PC-3 (cell line): ENCODE measurements around the gene YPEL2. TPM values are rescaled to one million over a fixed set of nuclear protein-coding genes. Genes with fewer than 3 reads are reported as not detected.
A peak's percentile ranks its signal among the peaks of the same experiment; 100 is the strongest.

Source experiments
- ATAC-seq: fragments of 200-7000 bp; cut with Tn5 transposase; 2 replicates; pipeline ENCODE4 v1.9.1; 2020; ENCODE audit warnings: mild to moderate bottlenecking, moderate library complexity
- BruUV-seq: library from RNA; stranded (reverse); fragments of 400-500 nt; replicated peaks from 2 replicates; lab custom pipeline; 2021; lab: Mats Ljungman, UMichigan
- CTCF ChIA-PET: fragments of 300-600 bp; sonication (Branson Sonifier 250); formaldehyde crosslinking; loops from one replicate; lab custom pipeline; 2022; ENCODE audit warnings: antibody characterized with exemption; lab: Charles Lee
- POLR2A ChIA-PET: fragments of 300-600 bp; sonication (Branson Sonifier 250); formaldehyde crosslinking; loops from one replicate; lab custom pipeline; 2022; ENCODE audit warnings: antibody characterized with exemption; ENCODE audit not compliant: unreplicated experiment; lab: Charles Lee
- DNase-seq: peaks from one replicate; pipeline ENCODE4 v3.0.0-alpha.2; 2015
- H2AFZ ChIP-seq: fragments of 300-600 bp; sonication (generic); 2 replicates; pipeline ENCODE4 v1.6.0; 2016; ENCODE audit warnings: antibody characterized with exemption, low read length
- H3F3A ChIP-seq: fragments of 300-600 bp; sonication (generic); one replicate; pipeline ENCODE4 v1.6.0; 2017; ENCODE audit warnings: antibody characterized with exemption, low read length, control low read depth, mild to moderate bottlenecking; ENCODE audit not compliant: unreplicated experiment
- H3K27ac ChIP-seq: fragments of 300-600 bp; sonication (generic); 2 replicates; pipeline ENCODE4 v1.5.1; 2016; ENCODE audit warnings: mild to moderate bottlenecking, low read length
- H3K27me3 ChIP-seq: fragments of 300-600 bp; sonication (generic); 2 replicates; pipeline ENCODE4 v1.6.1; 2016; ENCODE audit warnings: low read length, mixed read lengths
- H3K36me3 ChIP-seq: fragments of 300-600 bp; sonication (generic); 2 replicates; pipeline ENCODE4 v1.6.1; 2016; ENCODE audit warnings: low read depth, mixed run types, low read length, mixed read lengths
- H3K4me1 ChIP-seq: fragments of 300-600 bp; sonication (generic); 2 replicates; pipeline ENCODE4 v1.5.1; 2016; ENCODE audit warnings: low read length; ENCODE audit not compliant: insufficient read depth
- H3K4me2 ChIP-seq: fragments of 300-600 bp; sonication (generic); 2 replicates; pipeline ENCODE4 v1.6.0; 2016; ENCODE audit warnings: low read length
- H3K4me3 ChIP-seq: fragments of 300-600 bp; sonication (generic); 2 replicates; pipeline ENCODE4 v1.5.1; 2016; ENCODE audit warnings: mild to moderate bottlenecking, low read length, mixed read lengths
- H3K79me2 ChIP-seq: fragments of 300-600 bp; sonication (generic); 2 replicates; pipeline ENCODE4 v1.6.1; 2017; ENCODE audit warnings: low read length, mixed read lengths
- H3K9ac ChIP-seq: fragments of 300-600 bp; sonication (generic); 2 replicates; pipeline ENCODE4 v1.6.0; 2016; ENCODE audit warnings: mild to moderate bottlenecking, low read length
- H3K9me2 ChIP-seq: fragments of 300-600 bp; sonication (generic); replicated peaks from 2 replicates; pipeline ENCODE4 v1.6.1; 2016; ENCODE audit warnings: mixed run types, low read length, mixed read lengths
- H3K9me3 ChIP-seq: fragments of 300-600 bp; sonication (generic); 2 replicates; pipeline ENCODE4 v1.6.1; 2016; ENCODE audit warnings: low read length, mixed read lengths
- H4K20me1 ChIP-seq: fragments of 300-600 bp; sonication (generic); 2 replicates; pipeline ENCODE4 v1.6.1; 2016; ENCODE audit warnings: low read length, mixed read lengths
- EZH2 ChIP-seq: fragments of 300-600 bp; sonication (generic); IDR thresholded peaks from one replicate; pipeline ENCODE4 v1.6.1; 2017; ENCODE audit warnings: antibody characterized with exemption, mild to moderate bottlenecking, low read length; ENCODE audit not compliant: unreplicated experiment
- EZH2phosphoT487 ChIP-seq: fragments of 300-600 bp; sonication (generic); IDR thresholded peaks from 2 replicates; pipeline ENCODE4 v1.6.1; 2018; ENCODE audit warnings: mild to moderate bottlenecking, antibody characterized with exemption, low read length, borderline replicate concordance
- intact Hi-C: fragments of 100-400 bp; cut with micrococcal nuclease; formaldehyde crosslinking; loops from 2 replicates; pipeline ENCODE4 v1.9.0; 2023
- total RNA-seq: library from RNA; depleted of rRNA; stranded (reverse); fragments of >200 nt; gene quantifications from 2 replicates; pipeline ENCODE4 v1.2.3, GENCODE V29; 2014
- TF ChIP-seq, protein P1 (sequence below): fragments of 300-600 bp; sonication (generic); conservative IDR thresholded peaks from 2 replicates; pipeline ENCODE4 v1.5.1; 2017; ENCODE audit warnings: antibody characterized with exemption, low read depth, mild to moderate bottlenecking, low read length

The YPEL2 gene
- total RNA-seq, 1 experiment from 2014 or later = 0.47 TPM

DNA sequence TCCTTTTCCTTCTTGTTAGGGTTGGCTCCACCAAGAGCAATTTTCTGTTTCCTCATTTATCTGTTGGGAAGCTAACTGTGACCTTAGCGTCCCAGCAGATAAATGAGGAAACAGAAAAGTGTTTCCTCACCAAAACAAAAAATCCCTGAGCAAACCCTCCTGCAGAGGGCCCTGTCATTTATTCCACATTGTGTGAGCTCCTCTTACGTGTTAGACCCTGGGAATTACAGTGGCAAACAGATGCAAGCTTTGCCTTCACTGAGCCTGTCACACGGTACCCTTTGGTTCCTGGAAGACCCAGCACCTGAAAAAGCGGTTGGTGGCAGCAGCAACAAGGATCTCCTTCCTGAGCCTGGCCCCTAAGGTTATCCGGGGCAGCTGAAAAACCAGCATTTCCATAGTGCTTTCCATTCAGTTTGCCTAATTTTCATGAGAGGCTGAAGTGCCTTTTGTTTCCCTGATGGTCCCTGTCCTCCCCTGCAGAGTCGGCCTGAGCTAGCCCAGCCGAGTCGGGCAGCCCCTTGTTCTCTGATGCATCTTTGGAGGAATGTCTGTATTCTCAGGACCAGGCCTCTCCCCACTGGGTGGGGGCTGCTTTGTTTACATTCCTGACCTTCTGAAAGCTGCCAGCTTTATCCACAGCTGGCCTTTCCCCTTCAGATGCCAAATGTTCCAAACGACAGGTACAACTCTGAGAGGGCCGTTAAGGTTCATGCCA, 34.7 kb downstream of the YPEL2 start:
- no peaks in the 10 kb centered on the region for H4K20me1 ChIP-seq
- H3K4me3 ChIP-seq = no peak overlapping the region
- H2AFZ ChIP-seq = peak overlapping the region; percentile 4; the same call in 1 of the 2 replicates
- ATAC-seq (no peak), DNase-seq (peak; percentile 15)
- H3K36me3 ChIP-seq = no peaks in the 10 kb centered on the region
- ChIA-PET POLR2A (no interaction called here), CTCF (no interaction called here)
- no peak for TF ChIP-seq EZH2
- TF ChIP-seq EZH2phosphoT487 = no peak
- TF ChIP-seq, protein P1, sequence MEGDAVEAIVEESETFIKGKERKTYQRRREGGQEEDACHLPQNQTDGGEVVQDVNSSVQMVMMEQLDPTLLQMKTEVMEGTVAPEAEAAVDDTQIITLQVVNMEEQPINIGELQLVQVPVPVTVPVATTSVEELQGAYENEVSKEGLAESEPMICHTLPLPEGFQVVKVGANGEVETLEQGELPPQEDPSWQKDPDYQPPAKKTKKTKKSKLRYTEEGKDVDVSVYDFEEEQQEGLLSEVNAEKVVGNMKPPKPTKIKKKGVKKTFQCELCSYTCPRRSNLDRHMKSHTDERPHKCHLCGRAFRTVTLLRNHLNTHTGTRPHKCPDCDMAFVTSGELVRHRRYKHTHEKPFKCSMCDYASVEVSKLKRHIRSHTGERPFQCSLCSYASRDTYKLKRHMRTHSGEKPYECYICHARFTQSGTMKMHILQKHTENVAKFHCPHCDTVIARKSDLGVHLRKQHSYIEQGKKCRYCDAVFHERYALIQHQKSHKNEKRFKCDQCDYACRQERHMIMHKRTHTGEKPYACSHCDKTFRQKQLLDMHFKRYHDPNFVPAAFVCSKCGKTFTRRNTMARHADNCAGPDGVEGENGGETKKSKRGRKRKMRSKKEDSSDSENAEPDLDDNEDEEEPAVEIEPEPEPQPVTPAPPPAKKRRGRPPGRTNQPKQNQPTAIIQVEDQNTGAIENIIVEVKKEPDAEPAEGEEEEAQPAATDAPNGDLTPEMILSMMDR = no peak
- no peaks in the 10 kb centered on the region for H3K9me2 ChIP-seq
- H3K27ac ChIP-seq = peak overlapping the region; percentile 51
- H3K9me3 ChIP-seq = no peaks in the 10 kb centered on the region
- no peak overlapping the region for H3K9ac ChIP-seq
- BruUV-seq = no TSS peak
- no peaks in the 10 kb centered on the region for H3K27me3 ChIP-seq
- no peaks in the 10 kb centered on the region for H3K79me2 ChIP-seq
- H3F3A ChIP-seq = no peaks in the 10 kb centered on the region
- intact Hi-C loops = no loop called here
- peaks cover 48% of the 10 kb centered on the region for H3K4me1 ChIP-seq
- peak overlapping the region; percentile 29; the same call in 1 of the 2 replicates for H3K4me2 ChIP-seq

DNA sequence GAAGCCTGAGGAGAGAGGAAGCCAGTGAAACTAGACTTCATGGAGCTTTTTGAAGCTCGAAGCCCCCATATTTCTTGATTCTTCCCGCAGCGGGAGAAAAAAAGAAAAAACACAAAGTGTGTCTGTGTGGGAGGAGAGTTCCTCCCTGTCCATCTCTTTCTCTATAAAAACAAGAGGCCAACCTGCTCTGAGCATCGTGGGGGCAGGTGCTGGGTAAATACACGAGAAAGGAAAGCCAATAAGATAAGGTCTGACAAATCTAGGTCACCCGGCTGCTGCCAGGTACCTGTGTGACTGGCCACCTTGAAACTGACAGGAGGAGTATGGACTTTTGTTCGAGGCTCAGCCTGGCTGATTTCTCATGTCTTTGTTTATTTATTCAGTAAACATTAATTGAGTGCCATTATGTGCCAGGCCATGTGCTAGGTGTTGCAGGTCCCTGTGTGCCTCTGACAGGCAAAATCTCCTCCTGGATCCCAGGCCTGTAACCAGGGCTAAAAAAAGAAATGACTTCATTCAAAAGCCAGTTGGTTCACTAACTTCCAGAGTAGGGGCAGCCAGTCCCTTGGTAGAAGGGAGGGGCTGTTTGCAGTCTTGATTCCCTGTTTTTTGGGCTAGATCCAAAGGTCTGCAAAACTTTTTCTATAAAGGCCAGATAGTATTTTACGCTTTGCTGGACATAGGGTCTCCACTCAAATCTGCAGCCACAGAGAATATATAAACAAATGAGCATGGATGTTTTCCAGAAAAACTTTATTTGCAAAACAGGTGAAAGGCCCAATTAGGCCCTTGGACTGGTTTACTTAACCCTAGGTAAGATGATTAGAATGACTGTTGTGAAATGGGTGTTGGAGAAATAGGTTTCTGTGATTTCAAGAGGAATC, 35.6 kb downstream of the YPEL2 start:
- CTCF ChIA-PET = no interaction called here
- peak overlapping the region; percentile 4; the same call in 1 of the 2 replicates for H2AFZ ChIP-seq
- intact Hi-C loops = no loop called here
- H3K79me2 ChIP-seq = no peaks in the 10 kb centered on the region
- H3K9me3 ChIP-seq = no peaks in the 10 kb centered on the region
- H3K4me2 ChIP-seq = peak overlapping the region; percentile 29
- BruUV-seq = no TSS peak
- no peaks in the 10 kb centered on the region for H4K20me1 ChIP-seq
- no peaks in the 10 kb centered on the region for H3F3A ChIP-seq
- no peaks in the 10 kb centered on the region for H3K27me3 ChIP-seq
- H3K27ac ChIP-seq = peak overlapping the region; percentile 51
- POLR2A ChIA-PET = no interaction called here
- no peaks in the 10 kb centered on the region for H3K36me3 ChIP-seq
- no peaks in the 10 kb centered on the region for H3K9me2 ChIP-seq
- TF ChIP-seq EZH2phosphoT487 (no peak), EZH2 (no peak)
- TF ChIP-seq, protein P1 = no peak
- peak overlapping the region; percentile 7; the same call in 1 of the 2 replicates for H3K9ac ChIP-seq
- DNase-seq = peak; percentile 60
- ATAC-seq = peak; percentile 11
- H3K4me1 ChIP-seq = peaks cover 44% of the 10 kb centered on the region
- H3K4me3 ChIP-seq = no peak overlapping the region
